Mesendoderm (in vitro differentiated cells): ENCODE data around the gene SMTN. TPM values are rescaled to one million over a fixed set of nuclear protein-coding genes. Genes with fewer than 3 reads are reported as not detected.

Source experiments
- DNase-seq: peaks from one replicate; pipeline ENCODE4 v3.0.0; 2013
- H2AK5ac ChIP-seq: 2 replicates; pipeline ENCODE4 v1.6.1; 2013; ENCODE audit warnings: low read length, inconsistent platforms
- H2BK120ac ChIP-seq: 2 replicates; pipeline ENCODE4 v1.6.1; 2013; ENCODE audit warnings: low read depth, mild to moderate bottlenecking, low read length, moderate library complexity, mixed read lengths
- H2BK15ac ChIP-seq: replicated peaks from 2 replicates; pipeline ENCODE4 v1.6.1; 2013; ENCODE audit warnings: low read depth, mild to moderate bottlenecking, moderate library complexity
- H2BK5ac ChIP-seq: 2 replicates; pipeline ENCODE4 v1.6.1; 2013; ENCODE audit warnings: low read length, inconsistent platforms
- H3K18ac ChIP-seq: 2 replicates; pipeline ENCODE4 v1.6.1; 2013; ENCODE audit warnings: mild to moderate bottlenecking, low read length, mixed read lengths
- H3K23ac ChIP-seq: one replicate; pipeline ENCODE4 v1.6.1; 2013; ENCODE audit warnings: low read length
- H3K27ac ChIP-seq: 2 replicates; pipeline ENCODE4 v1.5.1; 2013; ENCODE audit warnings: low read depth, mild to moderate bottlenecking, inconsistent platforms, low read length, moderate library complexity
- H3K27me3 ChIP-seq: 2 replicates; pipeline ENCODE4 v1.6.1; 2013; ENCODE audit warnings: low read length, control low read depth, mild to moderate bottlenecking, inconsistent platforms; ENCODE audit not compliant: insufficient read depth, poor library complexity
- H3K36me3 ChIP-seq: 2 replicates; pipeline ENCODE4 v1.6.1; 2013; ENCODE audit warnings: low read length, inconsistent platforms; ENCODE audit not compliant: control insufficient read depth, insufficient read depth
- H3K4ac ChIP-seq: one replicate; pipeline ENCODE4 v1.6.1; 2013; ENCODE audit warnings: low read depth, mild to moderate bottlenecking, low read length, moderate library complexity
- H3K4me1 ChIP-seq: 2 replicates; pipeline ENCODE4 v1.6.1; 2013; ENCODE audit warnings: low read depth, low read length, inconsistent platforms; ENCODE audit not compliant: control insufficient read depth
- H3K4me2 ChIP-seq: 2 replicates; pipeline ENCODE4 v1.6.1; 2013; ENCODE audit warnings: low read length
- H3K4me3 ChIP-seq: 2 replicates; pipeline ENCODE4 v1.5.1; 2013; ENCODE audit warnings: mild to moderate bottlenecking, low read length
- H3K56ac ChIP-seq: one replicate; pipeline ENCODE4 v1.6.1; 2013; ENCODE audit warnings: low read length
- H3K79me1 ChIP-seq: 2 replicates; pipeline ENCODE4 v1.6.1; 2013; ENCODE audit warnings: low read length, inconsistent platforms
- H3K79me2 ChIP-seq: 2 replicates; pipeline ENCODE4 v1.6.1; 2013; ENCODE audit warnings: mild to moderate bottlenecking, low read length; ENCODE audit not compliant: control insufficient read depth, insufficient read depth
- H3K9ac ChIP-seq: 2 replicates; pipeline ENCODE4 v1.6.1; 2013; ENCODE audit warnings: low read length, inconsistent platforms
- H4K5ac ChIP-seq: one replicate; pipeline ENCODE4 v1.6.1; 2013; ENCODE audit warnings: low read length
- H4K8ac ChIP-seq: one replicate; pipeline ENCODE4 v1.6.1; 2013; ENCODE audit warnings: low read depth, mild to moderate bottlenecking, control low read depth, low read length, moderate library complexity
- WGBS: extraction: QIAGEN DNeasy Blood & Tissue Kit; methylation state at CpG from one replicate; pipeline ENCODE4 v1.1.7; 2013; ENCODE audit warnings: low lambda C conversion rate, missing lambda C conversion rate; ENCODE audit not compliant: insufficient coverage; ENCODE audit errors: extremely low coverage; 5-methylcytosine and 5-hydroxymethylcytosine counted together
- polyA plus RNA-seq, 2 experiments: library from polyadenylated mRNA; stranded (reverse); fragments of 200-250 nt; gene quantifications; one replicate each; pipeline ENCODE4 v1.2.3, GENCODE V29; 2013

Gene SMTN
- 15.4 TPM for polyA plus RNA-seq (2013, experiment 1 of 2)
- 17.7 TPM for polyA plus RNA-seq (2013, experiment 2 of 2)

DNA sequence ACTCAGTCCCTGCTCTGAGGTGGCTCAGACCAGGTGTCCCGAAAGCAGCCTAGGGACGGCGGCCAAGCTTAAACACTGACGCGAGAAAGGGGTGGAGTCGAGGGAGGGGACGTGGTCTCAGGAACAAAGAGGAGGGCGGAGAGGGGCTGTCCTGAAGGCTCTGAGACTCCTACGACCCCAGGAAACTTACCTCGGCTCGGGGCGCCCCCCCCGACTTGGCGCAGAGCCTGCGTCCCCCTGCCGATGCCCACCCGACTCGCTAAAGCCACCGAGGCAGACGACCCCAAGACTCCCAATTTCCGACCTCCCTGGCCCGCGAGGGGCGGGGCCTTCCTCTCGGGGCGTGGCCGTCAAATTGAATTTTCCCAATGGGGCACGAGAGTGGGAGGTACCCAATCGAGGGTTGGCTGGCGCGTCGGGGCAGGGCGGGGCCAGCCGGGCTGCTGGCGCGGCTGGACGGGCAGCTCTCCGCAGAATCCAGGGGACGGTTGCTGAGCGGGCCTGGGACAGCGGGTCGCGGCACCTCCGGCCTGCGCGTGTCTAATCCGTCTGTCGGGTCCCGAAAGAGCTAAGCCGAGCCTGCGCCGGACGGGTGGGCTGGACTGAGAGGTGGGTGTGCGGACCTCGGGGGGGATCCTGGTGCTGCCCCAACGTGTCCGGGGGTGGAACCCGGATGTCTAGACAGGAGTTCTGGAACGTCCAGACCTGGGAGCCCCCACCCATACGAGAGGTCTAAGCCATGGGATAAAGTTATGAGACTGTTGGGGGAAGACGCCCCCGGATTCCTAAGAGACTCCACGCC, at the start of gene SMTN:
Gene SMTN, plus strand, starts transcription at position 471 of the 802 bp plus-strand sequence. CDS start 1,941 bp downstream, outside the sequence.
- H3K27ac ChIP-seq = no peak within 1 kb of the TSS
- peaks cover 10% of the 10 kb centered on the region for H3K79me1 ChIP-seq
- H3K27me3 ChIP-seq = no peaks in the 10 kb centered on the region
- H3K36me3 ChIP-seq = no peaks in the 10 kb centered on the region
- H2AK5ac ChIP-seq = peak within 1 kb of the TSS; percentile 0
- peak within 1 kb of the TSS; percentile 90 for H3K56ac ChIP-seq
- peak within 1 kb of the TSS; percentile 42 for H3K18ac ChIP-seq
- peaks cover 7% of the 10 kb centered on the region for H3K4me1 ChIP-seq
- H3K4me2 ChIP-seq = peak within 1 kb of the TSS; percentile 79
- peak within 1 kb of the TSS; percentile 81 for H3K23ac ChIP-seq
- H3K4ac ChIP-seq = no peak within 1 kb of the TSS
- peak within 1 kb of the TSS; percentile 86 for H3K9ac ChIP-seq
- H2BK5ac ChIP-seq = peak within 1 kb of the TSS; percentile 46
- H4K8ac ChIP-seq = no peak within 1 kb of the TSS
- H3K4me3 ChIP-seq = peak within 1 kb of the TSS; percentile 55
- no peak within 1 kb of the TSS for H2BK120ac ChIP-seq
- no CpG with 5 or more reads among the region's 63 CpGs for WGBS
- peaks cover 7% of the 10 kb centered on the region for H3K79me2 ChIP-seq
- H4K5ac ChIP-seq = no peak within 1 kb of the TSS
- no peak within 1 kb of the TSS for H2BK15ac ChIP-seq
- peak; percentile 96 for DNase-seq

DNA sequence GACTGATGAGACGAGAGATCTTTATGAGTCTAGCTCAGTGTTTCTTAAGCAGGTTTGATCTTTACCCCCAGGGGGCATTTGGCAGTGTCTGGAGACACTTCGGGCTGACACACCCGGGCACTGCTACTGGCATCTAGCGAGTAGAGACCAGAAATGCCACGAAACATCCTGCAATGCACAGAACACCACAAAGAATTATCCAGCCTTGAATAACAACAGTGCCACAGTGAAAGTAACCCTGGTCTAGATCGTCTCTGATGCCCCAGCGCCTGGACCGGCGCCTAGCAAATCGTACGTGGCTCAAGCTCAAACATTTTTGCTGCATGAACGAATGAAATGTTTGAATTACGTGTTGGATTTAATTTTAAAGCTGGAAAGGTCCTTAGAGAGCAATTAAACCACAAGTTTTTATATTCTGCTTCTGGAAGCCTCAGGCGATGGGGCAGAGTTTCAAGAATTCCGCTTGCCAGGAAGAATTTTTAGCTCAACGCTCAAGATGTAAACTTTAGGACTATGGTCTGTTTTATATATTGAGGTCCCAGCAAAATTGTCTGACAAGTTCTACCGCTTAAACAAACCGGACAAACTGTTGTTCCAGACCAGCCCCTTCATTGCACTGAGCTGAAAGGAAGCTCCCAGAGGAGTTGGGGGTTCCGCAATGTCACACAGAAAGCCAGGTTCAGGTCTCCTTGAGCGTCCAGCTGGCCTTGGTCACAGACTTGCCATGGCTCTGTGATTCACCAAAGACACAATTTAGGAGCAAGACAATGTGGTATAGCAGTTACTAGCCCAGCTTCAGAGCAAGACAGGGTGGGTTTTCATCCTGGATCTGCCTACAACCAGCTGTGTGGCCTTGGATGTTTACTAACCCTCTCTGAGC, 44.2 kb upstream of the SMTN start:
- WGBS = no CpG with 5 or more reads among the region's 20 CpGs

DNA sequence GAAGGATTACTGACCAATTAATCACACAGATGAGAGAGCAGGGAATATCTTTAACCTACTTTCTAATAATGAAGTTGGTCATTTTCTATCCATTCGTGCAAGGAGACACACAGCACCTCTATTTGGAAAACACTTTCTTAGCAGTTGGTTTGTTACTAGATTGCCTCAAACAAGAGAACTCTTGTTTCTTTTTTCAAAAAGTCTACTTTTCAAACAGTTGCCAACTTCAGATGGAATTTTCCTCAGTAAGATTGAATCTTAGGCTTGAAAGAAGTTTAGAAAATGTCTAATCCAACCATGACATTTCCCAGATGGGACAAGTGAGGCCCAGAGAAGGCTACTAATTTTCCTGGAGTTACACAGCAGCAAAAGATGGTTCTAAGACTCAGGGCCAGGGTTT, 42.4 kb upstream of the SMTN start:
- H2BK5ac ChIP-seq = no peak overlapping the region
- H2AK5ac ChIP-seq = no peak overlapping the region
- no peak overlapping the region for H3K4ac ChIP-seq
- H4K5ac ChIP-seq = no peak overlapping the region
- H3K56ac ChIP-seq = no peak overlapping the region
- no peaks in the 10 kb centered on the region for H3K79me1 ChIP-seq
- DNase-seq = no peak
- no peaks in the 10 kb centered on the region for H3K4me1 ChIP-seq
- no peak overlapping the region for H4K8ac ChIP-seq
- H3K4me3 ChIP-seq = no peak overlapping the region
- no peak overlapping the region for H3K4me2 ChIP-seq
- no peaks in the 10 kb centered on the region for H3K27me3 ChIP-seq
- H3K9ac ChIP-seq = no peak overlapping the region
- no peak overlapping the region for H3K23ac ChIP-seq
- WGBS = no CpG with 5 or more reads among the region's 1 CpG
- no peak overlapping the region for H2BK15ac ChIP-seq
- no peak overlapping the region for H3K18ac ChIP-seq
- H2BK120ac ChIP-seq = no peak overlapping the region
- no peaks in the 10 kb centered on the region for H3K36me3 ChIP-seq
- no peaks in the 10 kb centered on the region for H3K79me2 ChIP-seq
- no peak overlapping the region for H3K27ac ChIP-seq

More for the DNA sequence above, 44.2 kb upstream of the SMTN start:
- Histone ChIP-seq H4K5ac (no peak overlapping the region), H3K23ac (no peak overlapping the region), H3K79me1 (no peaks in the 10 kb centered on the region), H3K27me3 (no peaks in the 10 kb centered on the region), H3K27ac (no peak overlapping the region), H3K4me3 (no peak overlapping the region), H2BK15ac (no peak overlapping the region), H2BK5ac (no peak overlapping the region), H3K36me3 (no peaks in the 10 kb centered on the region), H2AK5ac (no peak overlapping the region), H3K9ac (no peak overlapping the region), H3K4me2 (no peak overlapping the region), H3K79me2 (no peaks in the 10 kb centered on the region), H2BK120ac (no peak overlapping the region), H3K4me1 (no peaks in the 10 kb centered on the region), H3K18ac (no peak overlapping the region), H4K8ac (no peak overlapping the region), H3K4ac (no peak overlapping the region), H3K56ac (no peak overlapping the region)
- DNase-seq = no peak

DNA sequence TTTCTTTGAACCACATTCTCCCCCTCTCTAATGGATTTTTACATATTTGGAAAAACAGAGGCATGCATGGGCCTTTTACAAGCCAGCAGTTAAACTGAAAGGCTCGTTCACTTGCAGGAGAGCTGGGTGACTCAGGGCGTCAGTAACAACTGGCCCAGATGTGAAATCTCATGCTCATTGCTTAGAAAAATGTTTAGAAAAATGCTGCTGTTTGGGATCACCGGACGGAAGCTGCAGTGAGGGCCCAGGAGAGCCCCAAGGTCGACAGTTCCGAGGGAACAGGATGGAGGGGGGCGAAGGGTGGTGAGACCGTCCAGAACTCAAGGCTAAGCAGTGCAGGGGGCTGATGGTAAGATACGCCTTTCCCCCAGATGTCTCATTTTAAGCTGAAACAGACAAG, 41.7 kb upstream of the SMTN start:
- Histone ChIP-seq H2BK120ac (no peak overlapping the region), H2BK5ac (no peak overlapping the region), H3K27ac (no peak overlapping the region), H3K23ac (no peak overlapping the region), H3K4ac (no peak overlapping the region), H3K4me1 (no peaks in the 10 kb centered on the region), H2AK5ac (no peak overlapping the region), H2BK15ac (no peak overlapping the region), H3K27me3 (no peaks in the 10 kb centered on the region), H4K5ac (no peak overlapping the region), H4K8ac (no peak overlapping the region), H3K4me2 (no peak overlapping the region), H3K4me3 (no peak overlapping the region), H3K56ac (no peak overlapping the region), H3K79me1 (no peaks in the 10 kb centered on the region), H3K79me2 (no peaks in the 10 kb centered on the region), H3K18ac (no peak overlapping the region), H3K9ac (no peak overlapping the region), H3K36me3 (no peaks in the 10 kb centered on the region)
- no CpG with 5 or more reads among the region's 9 CpGs for WGBS
- DNase-seq = no peak

DNA sequence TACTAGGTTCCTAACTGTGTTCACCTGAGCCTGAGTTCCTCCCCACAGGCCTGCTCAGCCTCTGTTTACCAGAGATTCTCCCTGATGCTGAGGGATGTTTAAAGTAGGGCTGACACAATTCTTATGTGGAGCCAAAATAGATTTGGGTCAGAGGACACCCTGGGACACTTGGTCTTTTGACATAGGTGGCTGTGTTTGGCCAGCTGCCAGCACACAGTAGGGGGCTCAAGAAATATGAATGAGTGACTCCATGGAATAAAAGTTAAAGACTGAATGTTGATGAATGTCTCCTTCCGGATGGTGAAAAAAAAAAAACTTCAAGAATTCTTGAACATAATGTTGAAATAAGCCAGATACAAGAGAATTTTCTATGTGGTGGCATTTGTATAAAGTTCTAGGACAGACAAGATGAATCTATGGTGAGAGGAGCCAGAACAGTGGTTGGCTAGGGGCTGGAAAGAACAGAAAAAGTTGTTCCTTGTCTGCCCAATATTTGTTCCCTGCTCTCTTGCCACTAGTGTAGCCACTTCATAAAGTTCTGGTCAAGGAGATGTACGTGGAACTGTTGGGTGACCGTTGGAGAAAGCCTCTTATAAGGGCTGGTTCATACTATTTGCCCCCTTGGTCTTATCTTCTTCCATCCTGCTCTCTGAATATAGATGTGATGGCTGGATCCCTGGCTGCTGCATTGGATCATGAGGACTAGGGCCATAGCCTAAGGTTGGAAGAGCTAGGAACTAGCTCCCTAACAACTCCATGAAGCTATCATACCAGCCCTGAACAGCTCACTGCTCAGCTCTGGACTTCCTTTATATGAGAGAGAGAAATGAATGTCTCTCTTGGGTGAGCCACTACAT, 40.3 kb upstream of the SMTN start:
- no peaks in the 10 kb centered on the region for H3K4me1 ChIP-seq
- H3K27ac ChIP-seq = no peak overlapping the region
- no peaks in the 10 kb centered on the region for H3K36me3 ChIP-seq
- DNase-seq = no peak
- H3K79me2 ChIP-seq = no peaks in the 10 kb centered on the region
- no peak overlapping the region for H3K18ac ChIP-seq
- no CpG with 5 or more reads among the region's 3 CpGs for WGBS
- no peak overlapping the region for H2BK15ac ChIP-seq
- no peak overlapping the region for H4K5ac ChIP-seq
- H3K4ac ChIP-seq = no peak overlapping the region
- H3K79me1 ChIP-seq = no peaks in the 10 kb centered on the region
- no peak overlapping the region for H2BK5ac ChIP-seq
- no peak overlapping the region for H3K9ac ChIP-seq
- H2BK120ac ChIP-seq = no peak overlapping the region
- H4K8ac ChIP-seq = no peak overlapping the region
- H3K4me3 ChIP-seq = no peak overlapping the region
- no peak overlapping the region for H3K4me2 ChIP-seq
- H2AK5ac ChIP-seq = no peak overlapping the region
- no peak overlapping the region for H3K23ac ChIP-seq
- H3K56ac ChIP-seq = no peak overlapping the region
- H3K27me3 ChIP-seq = no peaks in the 10 kb centered on the region
